HG03558 (cell line): Measurements from ENCODE around the gene ANKRD52.
"Not testable (repeated sequence)": the region's sequence is repeated elsewhere in the genome, so short reads cannot be mapped to it uniquely, and the experiment has no call there.

Experiments used
- ATAC-seq: cut with Tn5 transposase; IDR thresholded peaks from one replicate; pipeline ENCODE4 v1.9.1; 2021; ENCODE audit warnings: moderate number of reproducible peaks; ENCODE audit not compliant: unreplicated experiment; ENCODE audit errors: extremely low read depth

Gene ANKRD52

DNA sequence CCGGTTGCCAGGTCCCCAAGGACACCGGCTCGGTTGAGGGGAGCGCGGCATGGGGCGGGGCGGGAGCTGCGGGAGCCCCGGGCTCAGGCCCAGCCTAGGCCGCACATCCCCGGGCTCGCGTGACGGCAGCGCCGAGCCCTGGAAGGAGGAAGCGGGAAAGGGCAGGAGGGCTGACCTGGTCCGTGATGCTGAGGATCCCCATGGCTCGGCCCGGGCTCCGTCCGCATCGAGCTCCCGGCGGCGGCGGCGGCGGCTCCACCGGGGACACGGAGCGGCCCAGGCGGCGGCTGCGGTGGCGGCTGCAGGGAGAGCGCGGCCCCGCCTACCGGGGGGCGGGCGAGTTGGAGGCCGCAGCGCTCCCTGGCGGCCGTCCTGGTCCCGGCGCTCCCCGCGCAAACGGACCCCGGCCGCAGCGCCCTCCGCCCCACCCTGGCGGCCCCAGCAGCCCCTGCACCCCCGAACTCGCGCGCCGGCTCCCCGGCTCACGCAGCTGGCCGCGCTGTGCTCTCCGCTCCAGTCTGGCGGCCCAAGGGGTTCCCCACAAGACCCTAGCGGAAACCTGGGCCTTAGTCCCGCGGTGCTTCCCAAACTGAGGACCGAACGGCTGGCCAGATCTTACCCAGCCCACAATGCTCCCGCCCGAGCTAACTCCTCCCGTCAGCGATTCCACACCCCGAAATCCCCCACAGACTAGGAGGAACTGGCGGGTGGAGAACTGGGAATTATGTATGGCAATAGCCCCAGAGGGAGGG is at the start of gene ANKRD52:
ANKRD52 (minus strand) TSS at position 317 of the 752 bp plus-strand sequence; CDS start at position 202, 115 bp downstream.
- peak; percentile 86 for ATAC-seq

GRCh38 chr12:56307221-56307965 is 49.2 kb upstream of the ANKRD52 start:
- no peak for ATAC-seq

GRCh38 chr12:56304872-56305590 is 46.8 kb upstream of the ANKRD52 start:
- no peak for ATAC-seq

DNA sequence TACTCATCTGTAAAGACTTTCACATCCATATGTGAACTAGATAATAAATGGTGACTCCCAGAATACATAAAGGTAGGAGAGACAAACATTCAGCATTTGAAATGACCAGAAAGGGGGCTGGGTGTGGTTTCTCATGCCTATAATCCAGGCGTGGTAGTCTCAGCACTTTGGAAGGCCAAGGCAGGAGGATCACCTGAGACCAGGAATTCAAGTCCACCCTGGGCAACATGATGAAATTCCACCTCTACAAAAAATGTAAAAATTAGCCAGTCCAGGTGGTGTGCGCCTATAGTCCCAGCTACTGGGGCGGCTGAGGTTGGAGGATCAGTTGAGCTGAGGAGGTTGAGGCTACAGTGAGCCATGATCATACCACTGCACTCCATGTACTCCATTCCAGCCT is 46.1 kb upstream of the ANKRD52 start:
- no peak for ATAC-seq

DNA sequence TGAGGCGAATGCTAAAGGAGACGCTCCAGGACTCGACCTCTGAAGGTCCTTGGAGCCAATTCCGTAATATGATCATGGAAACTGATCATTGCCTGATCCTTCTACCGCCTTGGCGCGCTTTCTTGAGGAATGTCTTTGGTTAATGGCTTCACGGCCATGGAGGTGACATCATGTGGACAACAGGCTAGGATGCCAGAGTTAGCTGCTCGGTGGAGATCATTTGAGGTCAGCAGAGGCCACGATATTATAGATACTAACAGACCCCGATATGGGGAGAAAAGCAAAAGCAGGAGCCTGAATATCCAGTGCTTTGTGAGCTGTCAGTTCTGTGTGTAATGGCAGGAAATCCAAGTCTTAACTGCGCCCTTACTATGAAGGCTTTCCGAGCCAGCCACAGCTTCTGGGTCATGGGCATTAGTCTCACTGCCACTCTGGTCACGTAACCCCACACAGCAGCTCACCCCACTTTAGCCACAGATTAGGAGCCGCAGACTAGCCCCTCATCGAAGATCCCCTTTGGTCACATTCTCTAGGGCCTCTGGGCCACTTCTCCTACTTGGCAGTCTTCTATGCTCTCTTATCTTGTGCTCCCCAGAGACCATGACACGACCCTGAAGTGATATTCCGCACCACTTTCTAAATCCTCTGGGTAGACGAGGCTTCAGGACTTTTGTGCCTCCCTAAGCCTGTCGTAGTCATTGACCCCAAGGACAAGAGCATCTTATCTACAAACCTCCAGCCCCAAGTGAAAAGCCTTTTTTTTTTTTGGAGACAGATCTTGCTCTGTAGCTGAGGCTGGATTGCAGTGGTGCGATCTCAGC is 42.7 kb upstream of the ANKRD52 start:
- ATAC-seq = no peak

DNA sequence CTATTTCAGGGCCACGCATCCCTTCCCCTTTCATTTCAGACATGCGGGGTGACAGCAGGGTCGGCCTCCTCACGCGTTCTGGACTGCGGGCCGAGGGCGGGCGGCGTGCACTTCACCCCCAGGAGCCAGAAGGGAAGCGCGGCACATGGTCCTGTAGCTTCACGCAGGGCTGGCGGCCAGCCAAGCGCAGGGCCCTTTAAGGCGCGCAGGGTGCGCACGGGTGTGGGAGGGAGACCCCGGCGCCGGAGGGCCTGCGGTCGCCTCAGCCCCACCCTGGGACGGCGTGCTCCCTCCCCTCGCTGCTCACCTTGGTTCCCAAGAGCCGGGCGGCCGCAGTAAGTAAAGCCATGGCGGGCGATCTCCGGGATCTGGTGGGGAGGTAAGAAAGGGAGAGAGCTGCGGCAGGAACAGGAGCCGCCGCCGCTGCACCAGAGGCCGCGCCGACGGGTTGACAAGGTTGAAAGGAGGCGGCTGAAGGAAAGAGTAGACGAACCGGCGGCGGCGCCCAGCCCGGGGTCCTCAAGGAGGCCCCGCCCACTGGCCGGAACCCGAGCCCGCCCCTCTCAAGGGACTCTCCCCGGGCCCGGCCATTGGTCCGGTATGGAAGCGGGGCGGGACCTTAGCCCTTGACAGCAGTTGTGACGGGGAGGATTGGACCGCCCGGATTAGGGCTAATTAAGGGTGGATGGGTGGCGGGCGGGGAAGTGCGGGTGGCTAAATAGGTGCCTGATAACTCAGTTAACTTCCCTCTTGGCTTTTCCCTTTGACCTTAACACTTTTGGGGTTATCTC is 41.9 kb upstream of the ANKRD52 start, which contains the start of gene CS:
CS (minus strand) TSS at position 478 of the 791 bp plus-strand sequence; CDS start at position 349, 129 bp downstream.
- ATAC-seq = peak; percentile 79

GRCh38 chr12:56299308-56299852 is 41.2 kb upstream of the ANKRD52 start:
- ATAC-seq = no peak

DNA sequence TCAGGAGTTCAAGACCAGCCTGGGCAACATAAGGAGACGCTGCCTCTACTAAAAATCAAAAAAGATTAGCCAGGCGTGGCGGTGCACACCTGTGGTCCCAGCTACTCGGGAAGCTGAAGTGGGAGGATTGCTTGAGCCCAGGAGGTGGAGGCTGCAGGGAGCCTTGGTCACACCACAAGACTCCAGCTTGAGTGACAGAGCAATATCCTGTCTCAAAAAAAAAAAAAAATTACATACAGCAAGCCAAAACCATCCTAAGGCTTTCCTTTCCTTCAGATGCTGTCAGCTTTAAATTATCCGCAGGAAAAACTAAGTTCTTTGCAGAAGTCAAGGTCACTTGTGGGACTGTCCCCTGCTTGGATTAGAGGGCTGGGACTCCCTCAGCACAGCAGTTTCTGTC is 40.6 kb upstream of the ANKRD52 start:
- ATAC-seq = no peak

GRCh38 chr12:56297400-56297799 is 39.2 kb upstream of the ANKRD52 start:
- no peak for ATAC-seq

DNA sequence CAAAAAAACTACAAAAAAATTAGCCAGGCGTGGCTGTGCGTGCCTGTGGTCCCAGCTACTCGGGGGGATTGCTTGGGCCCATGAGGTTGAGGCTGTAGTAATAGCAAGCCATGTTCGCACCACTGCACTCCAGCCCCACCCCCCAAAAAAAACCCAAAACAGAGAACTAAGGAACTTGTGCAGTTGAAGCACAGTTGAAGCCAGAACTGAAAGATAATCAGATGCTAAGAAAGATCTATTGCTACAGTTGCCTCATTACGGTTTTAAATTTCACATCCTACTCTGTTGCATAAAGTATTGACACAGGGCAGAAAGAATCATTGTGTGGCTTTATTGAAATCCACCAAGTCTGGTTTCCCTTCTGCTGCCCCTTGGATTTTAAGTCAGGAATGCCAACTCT is 38.1 kb upstream of the ANKRD52 start:
- no peak for ATAC-seq

- no peak for ATAC-seq
Observed at GRCh38 chr12:56293795-56294194, 35.6 kb upstream of the ANKRD52 start.

GRCh38 chr12:56288705-56289387 is 30.7 kb upstream of the ANKRD52 start:
- no peak for ATAC-seq

- no peak for ATAC-seq
Observed at GRCh38 chr12:56286044-56286830, 28.1 kb upstream of the ANKRD52 start.

GRCh38 chr12:56284263-56284662 is 26.1 kb upstream of the ANKRD52 start:
- not testable (repeated sequence) for ATAC-seq

DNA sequence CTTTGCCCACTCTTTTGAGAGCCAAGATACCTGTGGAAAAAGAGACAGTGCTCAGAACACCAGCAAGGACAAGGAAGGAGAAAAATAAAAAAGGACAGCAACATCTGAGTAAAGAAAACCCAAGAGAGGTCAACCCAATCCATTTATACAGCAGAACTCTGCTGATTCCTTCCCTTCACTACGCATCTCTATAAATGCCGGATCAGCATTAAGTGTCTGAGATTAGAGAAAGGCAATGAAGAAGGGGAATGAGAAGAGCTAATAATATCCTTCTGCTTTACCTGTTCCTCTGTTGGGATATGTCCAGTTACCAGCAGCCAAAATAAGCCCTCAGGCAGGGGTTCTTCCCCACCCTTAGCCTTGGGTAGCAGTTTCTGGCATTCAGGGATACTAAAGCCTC is 24.4 kb upstream of the ANKRD52 start:
- no peak for ATAC-seq

GRCh38 chr12:56282030-56282429 is 23.8 kb upstream of the ANKRD52 start:
- ATAC-seq = no peak

DNA sequence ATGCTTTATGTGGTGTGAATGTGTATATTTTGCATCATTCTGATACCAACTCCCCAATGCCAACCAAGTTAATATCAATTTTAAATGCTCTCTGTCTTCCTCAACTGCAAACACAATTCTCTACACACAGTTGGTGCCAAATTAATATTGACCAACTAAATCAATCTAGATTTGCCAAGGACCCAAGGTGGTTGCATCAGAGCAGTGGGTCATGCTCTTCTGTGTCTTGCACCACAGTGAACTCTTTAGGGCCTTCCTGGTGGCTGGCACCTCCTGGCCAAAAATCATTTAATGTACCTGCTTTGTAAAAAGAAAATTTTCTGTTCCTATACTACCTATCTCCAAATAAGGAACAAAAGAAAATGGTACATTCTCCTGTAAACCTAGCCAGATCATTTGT is 22.7 kb upstream of the ANKRD52 start:
- no peak for ATAC-seq

DNA sequence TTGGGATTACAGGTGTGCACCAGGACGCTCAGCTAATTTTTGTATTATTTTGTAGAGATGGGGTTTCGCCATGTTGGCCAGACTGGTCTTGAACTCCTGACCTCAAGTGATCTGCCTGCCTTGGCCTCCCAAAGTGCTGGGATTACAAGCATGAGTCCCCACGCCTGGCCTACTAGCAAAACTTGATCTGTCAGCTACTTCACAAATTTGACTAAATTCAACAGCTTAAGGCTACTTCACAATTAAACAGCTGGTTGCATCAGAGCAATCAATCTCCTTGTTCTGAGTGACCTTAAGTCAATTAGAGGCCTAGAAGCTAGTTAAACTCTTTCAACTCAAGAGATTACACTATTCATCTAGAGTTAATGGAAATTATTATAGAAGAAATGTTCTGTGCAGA is 20.7 kb upstream of the ANKRD52 start:
- no peak for ATAC-seq
